ENCODE data around the gene TRIM54. TPM values are rescaled to one million over a fixed set of nuclear protein-coding genes. Genes with fewer than 3 reads are reported as not detected.

Gene TRIM54
- total RNA-seq, 1 experiment from 2014 or later, result 3.3 TPM

GRCh38 chr2:27294928-27295327 is 12.7 kb downstream of the TRIM54 start (continued):
- TF ChIP-seq, protein P1, sequence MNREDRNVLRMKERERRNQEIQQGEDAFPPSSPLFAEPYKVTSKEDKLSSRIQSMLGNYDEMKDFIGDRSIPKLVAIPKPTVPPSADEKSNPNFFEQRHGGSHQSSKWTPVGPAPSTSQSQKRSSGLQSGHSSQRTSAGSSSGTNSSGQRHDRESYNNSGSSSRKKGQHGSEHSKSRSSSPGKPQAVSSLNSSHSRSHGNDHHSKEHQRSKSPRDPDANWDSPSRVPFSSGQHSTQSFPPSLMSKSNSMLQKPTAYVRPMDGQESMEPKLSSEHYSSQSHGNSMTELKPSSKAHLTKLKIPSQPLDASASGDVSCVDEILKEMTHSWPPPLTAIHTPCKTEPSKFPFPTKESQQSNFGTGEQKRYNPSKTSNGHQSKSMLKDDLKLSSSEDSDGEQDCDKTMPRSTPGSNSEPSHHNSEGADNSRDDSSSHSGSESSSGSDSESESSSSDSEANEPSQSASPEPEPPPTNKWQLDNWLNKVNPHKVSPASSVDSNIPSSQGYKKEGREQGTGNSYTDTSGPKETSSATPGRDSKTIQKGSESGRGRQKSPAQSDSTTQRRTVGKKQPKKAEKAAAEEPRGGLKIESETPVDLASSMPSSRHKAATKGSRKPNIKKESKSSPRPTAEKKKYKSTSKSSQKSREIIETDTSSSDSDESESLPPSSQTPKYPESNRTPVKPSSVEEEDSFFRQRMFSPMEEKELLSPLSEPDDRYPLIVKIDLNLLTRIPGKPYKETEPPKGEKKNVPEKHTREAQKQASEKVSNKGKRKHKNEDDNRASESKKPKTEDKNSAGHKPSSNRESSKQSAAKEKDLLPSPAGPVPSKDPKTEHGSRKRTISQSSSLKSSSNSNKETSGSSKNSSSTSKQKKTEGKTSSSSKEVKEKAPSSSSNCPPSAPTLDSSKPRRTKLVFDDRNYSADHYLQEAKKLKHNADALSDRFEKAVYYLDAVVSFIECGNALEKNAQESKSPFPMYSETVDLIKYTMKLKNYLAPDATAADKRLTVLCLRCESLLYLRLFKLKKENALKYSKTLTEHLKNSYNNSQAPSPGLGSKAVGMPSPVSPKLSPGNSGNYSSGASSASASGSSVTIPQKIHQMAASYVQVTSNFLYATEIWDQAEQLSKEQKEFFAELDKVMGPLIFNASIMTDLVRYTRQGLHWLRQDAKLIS (CRISPR knock-in tag; IDR thresholded peaks at IDR 0.05; ENCODE audit: borderline replicate concordance), result no peak
- TF ChIP-seq ZNF416 (CRISPR knock-in tag; IDR thresholded peaks at IDR 0.05) (no peak), JAZF1 (CRISPR knock-in tag; IDR thresholded peaks at IDR 0.05) (no peak), E2F5 (CRISPR knock-in tag; IDR thresholded peaks at IDR 0.05) (no peak)
- TF ChIP-seq, protein P2, sequence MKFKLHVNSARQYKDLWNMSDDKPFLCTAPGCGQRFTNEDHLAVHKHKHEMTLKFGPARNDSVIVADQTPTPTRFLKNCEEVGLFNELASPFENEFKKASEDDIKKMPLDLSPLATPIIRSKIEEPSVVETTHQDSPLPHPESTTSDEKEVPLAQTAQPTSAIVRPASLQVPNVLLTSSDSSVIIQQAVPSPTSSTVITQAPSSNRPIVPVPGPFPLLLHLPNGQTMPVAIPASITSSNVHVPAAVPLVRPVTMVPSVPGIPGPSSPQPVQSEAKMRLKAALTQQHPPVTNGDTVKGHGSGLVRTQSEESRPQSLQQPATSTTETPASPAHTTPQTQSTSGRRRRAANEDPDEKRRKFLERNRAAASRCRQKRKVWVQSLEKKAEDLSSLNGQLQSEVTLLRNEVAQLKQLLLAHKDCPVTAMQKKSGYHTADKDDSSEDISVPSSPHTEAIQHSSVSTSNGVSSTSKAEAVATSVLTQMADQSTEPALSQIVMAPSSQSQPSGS (CRISPR knock-in tag; IDR thresholded peaks at IDR 0.05; ENCODE audit: borderline replicate concordance, low read depth), result no peak

DNA sequence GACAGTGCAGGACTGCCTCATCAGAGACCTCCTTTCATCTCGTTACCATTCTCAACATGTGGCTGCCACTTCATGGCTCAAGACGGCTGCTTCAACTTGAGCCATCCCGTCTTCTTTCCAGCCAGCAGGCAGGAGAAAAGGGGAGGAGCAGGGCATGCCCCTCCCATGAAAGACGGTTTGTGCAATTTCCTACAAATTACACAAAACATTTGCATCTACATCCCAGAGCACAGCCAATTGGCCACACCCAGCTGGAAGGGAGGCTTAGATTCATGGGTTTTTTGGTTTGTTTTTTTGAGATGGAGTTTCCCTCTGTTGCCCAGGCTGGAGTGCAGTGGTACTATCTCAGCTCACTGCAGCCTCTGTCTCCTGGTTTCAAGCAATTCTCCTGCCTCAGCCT is 14.3 kb downstream of the TRIM54 start:
- ChIA-PET POLR2A (no interaction called here), CTCF (interaction anchor here (1.5 to 7.9 kb wide), 2 partner anchors 16 to 32 kb away, joined by 8 to 153 read pairs; partner anchors contain the start of gene TRIM54)
- Mint-ChIP-seq H3K4me1 (peaks cover 11% of the 10 kb centered on the region), H3K36me3 (no peaks in the 10 kb centered on the region), H3K4me3 (no peak overlapping the region), H3K27me3 (ENCODE audit: low read depth) (no peaks in the 10 kb centered on the region), H3K9me3 (no peaks in the 10 kb centered on the region), H3K27ac (no peak overlapping the region)
- DNase-seq (ENCODE audit: low spot score), result no peak
- no peak for ATAC-seq
- TF ChIP-seq, protein P3, sequence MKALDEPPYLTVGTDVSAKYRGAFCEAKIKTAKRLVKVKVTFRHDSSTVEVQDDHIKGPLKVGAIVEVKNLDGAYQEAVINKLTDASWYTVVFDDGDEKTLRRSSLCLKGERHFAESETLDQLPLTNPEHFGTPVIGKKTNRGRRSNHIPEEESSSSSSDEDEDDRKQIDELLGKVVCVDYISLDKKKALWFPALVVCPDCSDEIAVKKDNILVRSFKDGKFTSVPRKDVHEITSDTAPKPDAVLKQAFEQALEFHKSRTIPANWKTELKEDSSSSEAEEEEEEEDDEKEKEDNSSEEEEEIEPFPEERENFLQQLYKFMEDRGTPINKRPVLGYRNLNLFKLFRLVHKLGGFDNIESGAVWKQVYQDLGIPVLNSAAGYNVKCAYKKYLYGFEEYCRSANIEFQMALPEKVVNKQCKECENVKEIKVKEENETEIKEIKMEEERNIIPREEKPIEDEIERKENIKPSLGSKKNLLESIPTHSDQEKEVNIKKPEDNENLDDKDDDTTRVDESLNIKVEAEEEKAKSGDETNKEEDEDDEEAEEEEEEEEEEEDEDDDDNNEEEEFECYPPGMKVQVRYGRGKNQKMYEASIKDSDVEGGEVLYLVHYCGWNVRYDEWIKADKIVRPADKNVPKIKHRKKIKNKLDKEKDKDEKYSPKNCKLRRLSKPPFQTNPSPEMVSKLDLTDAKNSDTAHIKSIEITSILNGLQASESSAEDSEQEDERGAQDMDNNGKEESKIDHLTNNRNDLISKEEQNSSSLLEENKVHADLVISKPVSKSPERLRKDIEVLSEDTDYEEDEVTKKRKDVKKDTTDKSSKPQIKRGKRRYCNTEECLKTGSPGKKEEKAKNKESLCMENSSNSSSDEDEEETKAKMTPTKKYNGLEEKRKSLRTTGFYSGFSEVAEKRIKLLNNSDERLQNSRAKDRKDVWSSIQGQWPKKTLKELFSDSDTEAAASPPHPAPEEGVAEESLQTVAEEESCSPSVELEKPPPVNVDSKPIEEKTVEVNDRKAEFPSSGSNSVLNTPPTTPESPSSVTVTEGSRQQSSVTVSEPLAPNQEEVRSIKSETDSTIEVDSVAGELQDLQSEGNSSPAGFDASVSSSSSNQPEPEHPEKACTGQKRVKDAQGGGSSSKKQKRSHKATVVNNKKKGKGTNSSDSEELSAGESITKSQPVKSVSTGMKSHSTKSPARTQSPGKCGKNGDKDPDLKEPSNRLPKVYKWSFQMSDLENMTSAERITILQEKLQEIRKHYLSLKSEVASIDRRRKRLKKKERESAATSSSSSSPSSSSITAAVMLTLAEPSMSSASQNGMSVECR (CRISPR knock-in tag; IDR thresholded peaks at IDR 0.05; ENCODE audit: borderline replicate concordance), result no peak

DNA sequence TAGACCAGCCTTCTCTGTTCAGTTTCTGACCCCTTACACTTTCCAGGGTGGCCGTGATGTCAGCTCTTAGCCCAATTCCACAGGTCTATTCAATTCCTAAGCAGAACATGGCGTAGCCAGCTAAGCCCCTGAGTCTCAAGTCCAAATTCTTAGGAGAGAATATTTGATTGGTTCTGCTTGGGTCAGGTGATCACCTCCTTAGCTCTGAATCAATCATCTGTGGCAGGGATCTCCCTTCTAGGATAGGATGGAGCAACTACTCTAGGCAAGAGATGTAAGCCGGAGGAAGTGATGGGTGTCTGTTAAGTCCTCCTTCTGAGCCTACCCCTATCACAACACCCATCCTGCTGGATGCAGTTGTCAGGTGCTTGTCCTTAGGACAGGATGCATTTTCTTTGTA is 15.0 kb downstream of the TRIM54 start:
- Mint-ChIP-seq H3K4me3 (no peak overlapping the region), H3K27me3 (ENCODE audit: low read depth) (no peaks in the 10 kb centered on the region), H3K9me3 (no peaks in the 10 kb centered on the region), H3K4me1 (peaks cover 5% of the 10 kb centered on the region; the same call in 1 of the 2 replicates), H3K27ac (no peak overlapping the region), H3K36me3 (no peaks in the 10 kb centered on the region)
- no peak for TF ChIP-seq FOXJ3 (CRISPR knock-in tag; IDR thresholded peaks at IDR 0.05; ENCODE audit: borderline replicate concordance)
- no peak for TF ChIP-seq ATF6 (CRISPR knock-in tag; IDR thresholded peaks at IDR 0.05)
- TF ChIP-seq NR1H2 (CRISPR knock-in tag; IDR thresholded peaks at IDR 0.05), result no peak
- TF ChIP-seq CBFB (CRISPR knock-in tag; IDR thresholded peaks at IDR 0.05; ENCODE audit: low read depth), result no peak
- ChIA-PET POLR2A (no interaction called here), CTCF (interaction anchor here (1.5 to 7.9 kb wide), 2 partner anchors 17 to 33 kb away, joined by 8 to 153 read pairs; partner anchors contain the start of gene TRIM54)
- DNase-seq (ENCODE audit: low spot score) (no peak), ATAC-seq (no peak)
